HuH-7 (cell line): ENCODE data around the gene AACS.

Experiments
- DNase-seq: peaks from one replicate; pipeline ENCODE4 v3.0.0; 2011; ENCODE audit warnings: low spot score

Gene AACS

DNA sequence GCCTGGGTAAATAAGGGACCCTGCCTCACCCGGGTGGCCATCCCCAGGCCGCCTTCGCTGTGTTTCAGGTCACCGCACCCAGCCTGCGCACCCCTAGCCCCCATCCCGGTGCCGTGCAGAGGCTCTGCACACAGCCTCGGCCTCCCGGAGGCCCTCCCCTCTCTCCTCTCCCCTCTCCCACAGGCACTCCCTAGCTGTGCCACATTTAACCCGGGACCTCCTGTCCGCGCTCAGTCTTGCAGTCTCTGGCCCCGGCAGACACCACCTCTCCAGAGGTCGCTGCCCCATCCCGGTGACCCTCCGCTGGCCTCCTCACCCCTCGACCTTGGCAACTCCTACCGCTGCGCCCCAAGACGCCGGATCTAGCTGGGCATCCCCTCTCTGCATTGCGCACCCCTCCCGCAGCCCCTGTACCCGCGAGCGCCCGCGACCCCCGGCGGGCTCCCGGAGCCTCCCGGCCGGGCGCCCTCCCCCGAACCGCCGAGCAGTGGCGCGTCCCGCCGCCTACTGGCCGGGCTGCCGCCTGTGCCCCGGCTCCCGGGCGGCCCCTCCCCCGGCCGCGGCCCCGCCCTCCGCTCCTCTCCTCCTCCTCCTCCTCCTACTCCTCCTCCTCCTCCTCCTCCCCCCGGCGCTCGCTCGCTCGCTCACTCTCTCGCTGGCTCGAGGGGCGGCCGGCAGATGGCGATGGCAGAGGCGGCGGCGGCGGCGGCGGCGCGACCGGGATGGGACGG, 120.7 kb downstream of the AACS start, which contains the start of gene TMEM132B:
TSS of gene TMEM132B (plus strand) at position 647 of the 731 bp plus-strand sequence.
- DNase-seq = peak; percentile 60

DNA sequence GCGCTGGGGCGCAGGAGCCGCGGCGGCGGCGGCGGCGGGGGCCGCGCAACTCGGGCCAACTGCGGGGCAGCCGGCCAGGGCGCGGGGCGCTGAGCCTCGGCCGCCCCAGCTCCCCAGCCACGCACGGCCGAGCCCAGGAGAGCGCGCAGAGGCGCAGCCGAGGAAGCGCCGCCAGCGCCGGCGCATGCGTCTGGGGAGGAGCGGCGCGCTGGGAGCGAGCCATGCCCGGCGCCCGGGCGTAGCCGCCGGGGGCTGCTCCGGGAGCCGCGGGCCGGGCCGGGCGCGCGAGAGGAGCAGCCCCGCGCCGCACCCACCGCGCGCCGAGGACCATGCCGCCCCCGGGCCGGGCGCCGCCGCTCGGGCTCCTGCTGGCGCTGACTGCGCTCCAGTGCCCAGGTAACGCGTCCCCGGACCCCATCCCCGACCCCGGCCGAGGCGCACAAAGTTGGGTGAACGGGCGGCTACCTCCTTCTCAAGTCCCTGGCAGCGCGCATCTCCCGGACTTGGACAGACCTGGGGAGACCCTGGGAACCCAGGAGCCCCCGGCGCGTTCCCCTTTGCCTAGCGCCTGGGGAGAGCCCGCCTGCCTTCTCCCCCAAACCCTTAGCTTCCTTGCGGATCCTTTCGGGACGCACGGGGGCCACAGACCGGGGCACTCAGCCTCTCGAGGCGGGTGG, 121.4 kb downstream of the AACS start:
- DNase-seq = no peak

DNA sequence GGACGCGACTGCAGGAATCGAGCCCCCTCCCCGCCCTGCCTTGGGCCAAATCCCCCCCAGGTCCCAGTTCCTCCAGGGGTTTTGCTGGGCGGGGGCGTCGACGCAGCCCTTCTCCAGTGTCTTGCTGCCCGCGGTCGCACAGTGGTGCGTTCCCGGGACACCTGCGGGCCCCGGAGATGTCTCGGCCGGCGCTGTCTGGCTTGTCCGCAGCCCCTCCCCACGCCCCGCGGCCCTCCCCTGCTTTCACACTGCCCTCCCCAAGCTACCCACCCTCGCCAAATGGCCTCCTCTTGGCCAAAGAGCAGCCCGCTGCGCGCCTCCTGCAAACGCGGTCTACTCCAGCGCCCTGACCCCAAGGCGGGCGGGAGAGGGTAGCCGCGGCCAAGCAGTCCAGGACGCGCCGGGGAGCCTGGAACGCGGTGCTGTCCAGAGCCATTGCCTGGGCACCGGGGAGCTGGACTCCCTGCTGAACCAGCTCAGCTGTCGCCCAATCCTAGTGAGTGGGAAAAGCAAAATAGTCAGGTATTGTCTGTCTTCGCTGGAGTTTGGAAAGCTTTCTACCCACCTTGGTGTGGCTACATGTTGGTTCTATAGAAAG, 122.0 kb downstream of the AACS start:
- no peak for DNase-seq

DNA sequence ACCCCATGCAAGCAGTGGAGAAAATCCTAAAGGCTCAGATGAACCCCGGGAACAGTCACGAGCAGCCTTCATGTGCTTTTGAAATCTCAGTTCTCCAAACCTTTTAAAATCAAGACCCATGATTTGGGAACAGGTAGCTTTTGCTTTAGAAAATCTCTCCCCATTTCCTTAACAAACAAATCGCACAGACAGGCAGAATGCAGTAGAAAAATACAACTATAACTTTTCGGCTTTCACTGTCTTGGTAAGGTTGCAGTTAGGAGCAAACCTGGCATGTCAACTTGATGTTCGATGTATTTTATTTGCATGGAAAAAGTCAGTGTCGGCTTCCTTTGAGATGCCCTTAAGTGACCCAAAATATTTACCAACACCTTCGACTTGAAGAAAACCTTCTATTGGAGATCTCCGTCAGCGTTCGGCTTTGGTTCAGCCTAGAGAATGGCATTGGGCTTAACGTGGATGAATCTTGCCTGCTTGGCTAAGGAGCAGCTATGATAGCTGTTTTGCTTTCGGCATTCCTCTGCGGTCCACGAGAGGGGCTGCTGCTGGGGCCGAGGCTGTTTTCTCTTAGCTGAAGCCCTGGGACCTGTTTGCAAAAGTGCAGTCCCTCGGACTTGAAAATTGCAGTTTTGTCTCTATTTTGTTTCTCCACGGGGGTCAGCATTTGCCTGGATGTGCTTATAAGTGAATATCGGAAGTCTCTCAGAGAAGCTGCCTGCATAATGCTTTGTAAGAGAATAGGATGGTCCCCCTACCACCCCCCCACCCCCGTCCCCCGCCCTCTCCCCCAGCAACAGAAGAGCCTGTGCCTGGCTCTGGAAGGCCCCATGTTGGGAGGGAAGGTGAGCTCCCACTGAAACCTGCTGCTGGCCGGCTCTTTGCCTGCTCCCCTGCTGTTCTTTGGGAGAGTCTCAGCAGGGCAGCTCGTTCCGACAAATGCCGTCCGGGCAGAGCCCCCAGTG, 122.8 kb downstream of the AACS start:
- DNase-seq = no peak

DNA sequence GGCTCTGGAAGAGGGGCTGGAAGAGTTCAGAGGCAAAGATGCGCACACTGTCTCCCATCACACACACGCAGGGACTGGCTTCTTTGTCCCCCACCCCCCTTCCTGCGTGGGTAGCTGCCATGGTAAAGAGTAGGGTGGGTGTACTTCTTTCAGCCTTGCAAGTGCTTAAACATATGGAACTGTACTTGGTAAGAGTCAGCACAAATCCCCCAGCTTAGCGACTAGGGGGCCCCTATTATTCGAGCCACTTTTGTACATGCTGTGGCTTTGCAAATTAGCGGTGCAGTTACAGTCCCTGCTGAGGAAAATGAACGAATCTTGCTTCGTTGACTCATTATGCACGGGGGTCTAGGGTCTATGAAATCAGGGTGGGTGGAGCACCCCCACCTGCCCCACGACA, 123.8 kb downstream of the AACS start:
- no peak for DNase-seq

DNA sequence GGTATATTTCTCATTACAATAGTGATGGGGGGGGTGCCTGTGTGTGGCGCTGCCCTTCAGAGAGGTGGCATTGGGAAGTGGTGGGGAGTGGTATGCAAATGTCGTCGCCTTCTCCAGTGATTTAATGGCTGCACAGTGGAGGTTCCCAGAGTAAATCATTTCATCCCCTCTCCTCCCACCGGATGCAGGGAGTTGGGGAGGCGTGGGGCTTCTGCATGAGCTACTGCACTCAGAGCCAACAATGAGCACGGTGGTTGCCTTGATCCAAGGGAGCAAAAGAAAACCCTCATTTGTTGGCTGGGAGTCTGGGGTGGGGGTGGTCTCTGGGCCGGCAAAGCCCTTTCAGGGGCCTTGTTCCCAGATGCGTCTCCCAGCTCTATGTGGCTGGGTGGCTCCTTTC, 124.3 kb downstream of the AACS start:
- no peak for DNase-seq

DNA sequence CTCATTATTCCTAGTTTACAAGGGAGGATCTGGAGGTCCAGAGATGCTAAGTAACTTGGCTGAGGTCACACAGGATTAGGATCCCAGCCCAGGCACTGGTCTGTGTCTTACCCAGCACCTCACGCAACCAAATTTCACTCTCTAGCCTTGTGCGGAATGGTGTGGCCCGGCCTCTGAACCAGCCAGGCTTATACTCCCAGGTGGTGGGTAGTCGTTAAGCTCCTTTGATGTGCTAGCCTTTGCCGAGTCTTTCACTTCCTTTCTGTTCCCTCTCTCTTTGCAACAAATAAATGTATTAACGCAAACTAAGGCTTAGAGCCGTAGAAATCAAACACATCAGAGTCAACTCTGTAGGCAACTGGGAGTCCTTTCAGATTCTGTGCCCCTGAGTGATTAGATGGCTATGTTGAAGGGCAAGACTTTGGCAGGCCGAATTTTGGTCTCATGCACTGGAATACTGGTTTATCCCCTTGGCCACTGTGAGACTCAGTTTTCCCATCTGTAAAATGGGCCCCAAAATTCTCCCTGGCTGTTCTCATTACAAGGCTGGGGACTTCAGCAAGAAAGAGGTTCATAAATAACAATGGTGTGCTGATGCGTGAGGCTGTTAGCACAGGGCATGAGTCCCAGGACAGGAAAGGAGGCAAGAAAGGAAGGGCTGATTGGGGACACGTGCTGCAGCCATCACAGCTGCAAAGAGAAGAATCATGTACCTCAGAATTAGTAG, 126.3 kb downstream of the AACS start:
- DNase-seq = no peak

DNA sequence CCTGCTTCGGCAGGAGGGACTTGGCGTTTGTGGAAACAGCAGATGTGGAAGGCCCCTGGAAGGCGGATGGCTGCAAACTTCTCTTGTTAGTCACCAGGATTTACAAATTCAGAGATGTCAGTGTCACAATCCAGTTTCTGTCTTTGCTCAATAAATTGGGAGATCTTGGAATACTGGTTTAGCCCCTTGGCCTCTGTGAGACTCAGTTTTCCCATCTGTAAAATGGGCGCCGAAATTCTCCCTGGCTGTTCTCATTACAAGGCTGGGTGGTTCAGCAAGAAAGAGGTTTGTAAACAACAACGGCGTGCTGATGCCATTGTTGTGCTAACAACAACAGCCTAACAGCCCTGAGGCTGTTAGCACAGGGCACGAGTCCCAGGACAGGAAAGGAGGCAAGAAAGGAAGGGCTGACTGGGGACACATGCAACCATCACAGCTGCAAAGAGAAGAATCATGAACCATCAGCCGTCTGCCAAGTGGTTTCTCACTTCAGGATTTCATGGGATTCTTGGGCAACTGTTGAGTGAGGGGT, 127.5 kb downstream of the AACS start:
- no peak for DNase-seq
